Measurements from ENCODE around the gene ABL2.

DNA sequence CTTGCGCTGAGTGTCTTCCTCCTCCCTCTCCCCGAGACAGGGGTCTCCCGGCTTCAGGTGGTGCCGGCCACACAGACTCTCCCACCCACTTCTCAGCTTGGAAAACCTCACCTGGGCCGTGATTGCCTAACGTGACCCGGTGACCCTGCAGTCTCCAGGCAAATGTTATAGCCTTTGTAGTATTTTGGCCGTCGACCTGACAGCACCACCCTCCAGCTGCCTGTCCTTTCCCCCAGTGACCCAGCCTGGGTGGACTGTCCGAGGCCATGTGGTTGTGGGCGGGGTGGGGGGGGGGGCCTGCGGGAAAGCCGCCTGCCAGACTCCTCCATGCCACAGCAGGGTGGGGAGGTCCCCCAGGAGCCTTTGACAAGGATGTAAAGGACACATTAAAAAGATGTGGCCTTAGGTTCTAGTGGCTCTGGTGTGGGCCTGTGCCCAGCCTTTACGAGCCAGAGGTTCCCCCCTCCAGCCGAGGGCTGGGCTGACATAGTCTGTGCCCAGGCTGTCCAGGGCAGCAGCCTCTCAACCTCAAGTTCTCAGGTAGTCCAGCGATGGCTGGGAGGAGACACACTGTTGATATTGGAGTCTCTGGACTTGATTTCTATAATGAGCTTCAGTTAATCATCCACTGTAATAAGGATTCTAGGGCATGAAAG lies 139.5 kb downstream of the ABL2 start:
- TF ChIP-seq, protein P1, sequence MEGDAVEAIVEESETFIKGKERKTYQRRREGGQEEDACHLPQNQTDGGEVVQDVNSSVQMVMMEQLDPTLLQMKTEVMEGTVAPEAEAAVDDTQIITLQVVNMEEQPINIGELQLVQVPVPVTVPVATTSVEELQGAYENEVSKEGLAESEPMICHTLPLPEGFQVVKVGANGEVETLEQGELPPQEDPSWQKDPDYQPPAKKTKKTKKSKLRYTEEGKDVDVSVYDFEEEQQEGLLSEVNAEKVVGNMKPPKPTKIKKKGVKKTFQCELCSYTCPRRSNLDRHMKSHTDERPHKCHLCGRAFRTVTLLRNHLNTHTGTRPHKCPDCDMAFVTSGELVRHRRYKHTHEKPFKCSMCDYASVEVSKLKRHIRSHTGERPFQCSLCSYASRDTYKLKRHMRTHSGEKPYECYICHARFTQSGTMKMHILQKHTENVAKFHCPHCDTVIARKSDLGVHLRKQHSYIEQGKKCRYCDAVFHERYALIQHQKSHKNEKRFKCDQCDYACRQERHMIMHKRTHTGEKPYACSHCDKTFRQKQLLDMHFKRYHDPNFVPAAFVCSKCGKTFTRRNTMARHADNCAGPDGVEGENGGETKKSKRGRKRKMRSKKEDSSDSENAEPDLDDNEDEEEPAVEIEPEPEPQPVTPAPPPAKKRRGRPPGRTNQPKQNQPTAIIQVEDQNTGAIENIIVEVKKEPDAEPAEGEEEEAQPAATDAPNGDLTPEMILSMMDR (IDR thresholded peaks at IDR 0.05) = no peak
- TF ChIP-seq POLR2A (IDR thresholded peaks at IDR 0.05) = no peak
